Suprapubic skin (tissue), 4 donors: Measurements from ENCODE around the gene ATXN10. TPM values are rescaled to one million over a fixed set of nuclear protein-coding genes. Genes with fewer than 3 reads are reported as not detected.

Experiments
- DNase-seq, 2 donors: peaks; one replicate each; pipeline ENCODE4 v3.0.0-alpha.2; 2019; ENCODE audit warnings: low spot score in 2 of 2
- H3K27ac ChIP-seq: fragments of 200-600 bp; sonication (generic); one replicate; pipeline ENCODE4 v1.5.1; 2019
- H3K27me3 ChIP-seq: fragments of 200-600 bp; sonication (generic); one replicate; pipeline ENCODE4 v1.5.1; 2019
- H3K36me3 ChIP-seq: fragments of 200-600 bp; sonication (generic); one replicate; pipeline ENCODE4 v1.5.1; 2019
- H3K4me1 ChIP-seq: fragments of 200-600 bp; sonication (generic); one replicate; pipeline ENCODE4 v1.5.1; 2019
- H3K4me3 ChIP-seq: fragments of 200-600 bp; sonication (generic); one replicate; pipeline ENCODE4 v1.5.1; 2019; ENCODE audit warnings: mild to moderate bottlenecking
- H3K9me3 ChIP-seq: fragments of 200-600 bp; sonication (generic); one replicate; pipeline ENCODE4 v1.5.1; 2019
- EP300 ChIP-seq: sonication (generic); formaldehyde crosslinking; IDR thresholded peaks from one replicate; pipeline ENCODE4 v1.6.1; 2017; ENCODE audit warnings: antibody characterized with exemption
- POLR2A ChIP-seq, 2 donors: fragments of 450-650 bp; IDR thresholded peaks; one replicate each; pipeline ENCODE4 v1.6.1; 2017; ENCODE audit warnings: antibody characterized with exemption in 2 of 2, mild to moderate bottlenecking in 2 of 2, moderate library complexity in 2 of 2
- POLR2AphosphoS5 ChIP-seq, 3 donors: sonication (generic); formaldehyde crosslinking; IDR thresholded peaks; one replicate each; pipeline ENCODE4 v1.6.1; 2017; ENCODE audit warnings: antibody characterized with exemption in 3 of 3
- WGBS: methylation state at CpG from one replicate; pipeline ENCODE4 v1.1.5; 2018; 5-methylcytosine and 5-hydroxymethylcytosine counted together
- total RNA-seq, 4 donors: library from RNA; depleted of rRNA; stranded (reverse); fragments of >200 nt; gene quantifications; one replicate each; pipeline ENCODE4 v1.1.0, GENCODE V29; 2016
- TF ChIP-seq, protein P1 (sequence below), 2 donors: fragments of 200-600 bp in 1 of 2; fragments of 450-650 bp in 1 of 2; sonication (generic) in 1 of 2; IDR thresholded peaks; one replicate each; pipeline ENCODE4 v1.5.1; 2016 to 2019; ENCODE audit warnings: antibody characterized with exemption in 2 of 2, mild to moderate bottlenecking in 1 of 2, moderate library complexity in 1 of 2

The ATXN10 gene
- total RNA-seq, 4 donors from 2014 or later = 63.2 to 79.0 (median 68.8) TPM

GRCh38 chr22:45758603-45759002 is 87.0 kb downstream of the ATXN10 start:
- WGBS = 69% methylated on average over 7 of the region's 7 CpGs
- no peaks in the 10 kb centered on the region for H3K9me3 ChIP-seq
- H3K27ac ChIP-seq = no peak overlapping the region
- H3K36me3 ChIP-seq = no peaks in the 10 kb centered on the region
- H3K27me3 ChIP-seq = no peaks in the 10 kb centered on the region
- TF ChIP-seq POLR2AphosphoS5 (IDR thresholded peaks at IDR 0.05) = no peak
- TF ChIP-seq, protein P1, sequence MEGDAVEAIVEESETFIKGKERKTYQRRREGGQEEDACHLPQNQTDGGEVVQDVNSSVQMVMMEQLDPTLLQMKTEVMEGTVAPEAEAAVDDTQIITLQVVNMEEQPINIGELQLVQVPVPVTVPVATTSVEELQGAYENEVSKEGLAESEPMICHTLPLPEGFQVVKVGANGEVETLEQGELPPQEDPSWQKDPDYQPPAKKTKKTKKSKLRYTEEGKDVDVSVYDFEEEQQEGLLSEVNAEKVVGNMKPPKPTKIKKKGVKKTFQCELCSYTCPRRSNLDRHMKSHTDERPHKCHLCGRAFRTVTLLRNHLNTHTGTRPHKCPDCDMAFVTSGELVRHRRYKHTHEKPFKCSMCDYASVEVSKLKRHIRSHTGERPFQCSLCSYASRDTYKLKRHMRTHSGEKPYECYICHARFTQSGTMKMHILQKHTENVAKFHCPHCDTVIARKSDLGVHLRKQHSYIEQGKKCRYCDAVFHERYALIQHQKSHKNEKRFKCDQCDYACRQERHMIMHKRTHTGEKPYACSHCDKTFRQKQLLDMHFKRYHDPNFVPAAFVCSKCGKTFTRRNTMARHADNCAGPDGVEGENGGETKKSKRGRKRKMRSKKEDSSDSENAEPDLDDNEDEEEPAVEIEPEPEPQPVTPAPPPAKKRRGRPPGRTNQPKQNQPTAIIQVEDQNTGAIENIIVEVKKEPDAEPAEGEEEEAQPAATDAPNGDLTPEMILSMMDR (IDR thresholded peaks at IDR 0.05) = no peak
- TF ChIP-seq POLR2A (IDR thresholded peaks at IDR 0.05) = no peak
- TF ChIP-seq EP300 = no peak
- no peak overlapping the region for H3K4me3 ChIP-seq
- DNase-seq = no peak
- H3K4me1 ChIP-seq = peaks cover 20% of the 10 kb centered on the region

DNA sequence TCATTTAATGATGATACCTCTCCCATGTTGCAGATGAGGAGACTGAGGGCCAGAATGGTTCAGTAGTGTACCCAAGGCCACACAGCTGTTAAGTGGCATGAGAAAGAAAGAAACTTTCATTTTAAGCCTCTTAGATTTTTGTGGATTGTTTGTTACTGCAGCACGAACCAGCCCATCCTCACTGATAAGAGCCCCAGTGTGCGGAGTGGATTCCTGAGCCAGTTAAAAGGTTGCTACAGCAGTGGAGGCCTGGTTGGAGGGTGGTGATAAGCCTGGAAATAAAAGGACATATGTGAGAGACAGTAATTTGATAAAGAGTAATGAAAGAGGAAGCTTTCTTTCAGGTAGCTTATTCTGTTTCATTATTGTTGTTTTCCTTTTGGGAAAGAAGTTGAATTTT is 89.0 kb downstream of the ATXN10 start:
- H3K4me3 ChIP-seq = no peak overlapping the region
- DNase-seq = no peak
- H3K27ac ChIP-seq = no peak overlapping the region
- peaks cover 8% of the 10 kb centered on the region for H3K36me3 ChIP-seq
- WGBS = 100% methylated on average over 2 of the region's 2 CpGs
- no peaks in the 10 kb centered on the region for H3K9me3 ChIP-seq
- H3K27me3 ChIP-seq = no peaks in the 10 kb centered on the region
- no peak for TF ChIP-seq POLR2AphosphoS5 (IDR thresholded peaks at IDR 0.05)
- no peak for TF ChIP-seq EP300
- TF ChIP-seq POLR2A (IDR thresholded peaks at IDR 0.05) = no peak
- TF ChIP-seq, protein P1 (IDR thresholded peaks at IDR 0.05) = no peak
- peaks cover 14% of the 10 kb centered on the region for H3K4me1 ChIP-seq

GRCh38 chr22:45762545-45763235 is 91.1 kb downstream of the ATXN10 start:
- H3K4me1 ChIP-seq = peaks cover 5% of the 10 kb centered on the region
- TF ChIP-seq, protein P1 (IDR thresholded peaks at IDR 0.05) = no peak
- TF ChIP-seq POLR2A (IDR thresholded peaks at IDR 0.05) (no peak), POLR2AphosphoS5 (IDR thresholded peaks at IDR 0.05) (no peak), EP300 (no peak)
- H3K27ac ChIP-seq = no peak overlapping the region
- H3K9me3 ChIP-seq = no peaks in the 10 kb centered on the region
- peaks cover 8% of the 10 kb centered on the region for H3K36me3 ChIP-seq
- WGBS = 92% methylated on average over 7 of the region's 7 CpGs
- no peak overlapping the region for H3K4me3 ChIP-seq
- no peak for DNase-seq
- H3K27me3 ChIP-seq = no peaks in the 10 kb centered on the region

DNA sequence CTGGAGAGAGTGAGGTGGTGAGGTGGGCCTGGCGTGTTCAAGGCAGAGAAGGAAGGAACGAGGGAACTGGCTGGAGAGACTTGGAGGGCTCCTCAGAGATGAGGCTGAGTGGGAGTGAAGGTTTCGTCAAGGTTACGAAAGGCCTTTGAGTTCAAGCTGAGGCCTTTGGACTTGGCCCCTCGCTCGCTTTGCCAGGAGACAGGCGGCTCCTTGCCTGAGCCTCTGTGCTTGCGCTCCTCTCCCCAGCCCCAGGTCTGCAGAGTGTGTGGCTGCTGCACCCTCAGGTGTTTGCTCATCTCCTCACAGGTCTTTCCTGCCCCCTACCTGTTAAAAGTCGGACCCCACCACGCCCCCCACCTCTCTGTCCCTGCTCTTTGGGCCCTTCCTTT is 91.6 kb downstream of the ATXN10 start:
- 84% methylated on average over 10 of the region's 10 CpGs for WGBS
- H3K4me1 ChIP-seq = no peaks in the 10 kb centered on the region
- no peak overlapping the region for H3K4me3 ChIP-seq
- peaks cover 8% of the 10 kb centered on the region for H3K36me3 ChIP-seq
- TF ChIP-seq EP300 = no peak
- TF ChIP-seq POLR2AphosphoS5 (IDR thresholded peaks at IDR 0.05) = no peak
- DNase-seq = no peak
- no peak overlapping the region for H3K27ac ChIP-seq
- H3K27me3 ChIP-seq = no peaks in the 10 kb centered on the region
- no peaks in the 10 kb centered on the region for H3K9me3 ChIP-seq

- no peaks in the 10 kb centered on the region for H3K4me1 ChIP-seq
- no peak for DNase-seq
- TF ChIP-seq POLR2A (IDR thresholded peaks at IDR 0.05) (no peak), EP300 (no peak), POLR2AphosphoS5 (IDR thresholded peaks at IDR 0.05) (no peak)
- TF ChIP-seq, protein P1 (IDR thresholded peaks at IDR 0.05) = no peak
- no peaks in the 10 kb centered on the region for H3K27me3 ChIP-seq
- no peaks in the 10 kb centered on the region for H3K9me3 ChIP-seq
- no peak overlapping the region for H3K27ac ChIP-seq
- H3K36me3 ChIP-seq = peaks cover 13% of the 10 kb centered on the region
- WGBS = 94% methylated on average over 3 of the region's 3 CpGs
- H3K4me3 ChIP-seq = no peak overlapping the region
Measured at GRCh38 chr22:45768490-45768889, 96.9 kb downstream of the ATXN10 start.
